GM21576 (cell line): ENCODE results near the gene LRTM2.

ENCODE experiments used
- ATAC-seq: cut with Tn5 transposase; IDR thresholded peaks from one replicate; pipeline ENCODE4 v1.9.1; 2021; ENCODE audit warnings: mild to moderate bottlenecking, moderate library complexity; ENCODE audit not compliant: unreplicated experiment

The LRTM2 gene

DNA sequence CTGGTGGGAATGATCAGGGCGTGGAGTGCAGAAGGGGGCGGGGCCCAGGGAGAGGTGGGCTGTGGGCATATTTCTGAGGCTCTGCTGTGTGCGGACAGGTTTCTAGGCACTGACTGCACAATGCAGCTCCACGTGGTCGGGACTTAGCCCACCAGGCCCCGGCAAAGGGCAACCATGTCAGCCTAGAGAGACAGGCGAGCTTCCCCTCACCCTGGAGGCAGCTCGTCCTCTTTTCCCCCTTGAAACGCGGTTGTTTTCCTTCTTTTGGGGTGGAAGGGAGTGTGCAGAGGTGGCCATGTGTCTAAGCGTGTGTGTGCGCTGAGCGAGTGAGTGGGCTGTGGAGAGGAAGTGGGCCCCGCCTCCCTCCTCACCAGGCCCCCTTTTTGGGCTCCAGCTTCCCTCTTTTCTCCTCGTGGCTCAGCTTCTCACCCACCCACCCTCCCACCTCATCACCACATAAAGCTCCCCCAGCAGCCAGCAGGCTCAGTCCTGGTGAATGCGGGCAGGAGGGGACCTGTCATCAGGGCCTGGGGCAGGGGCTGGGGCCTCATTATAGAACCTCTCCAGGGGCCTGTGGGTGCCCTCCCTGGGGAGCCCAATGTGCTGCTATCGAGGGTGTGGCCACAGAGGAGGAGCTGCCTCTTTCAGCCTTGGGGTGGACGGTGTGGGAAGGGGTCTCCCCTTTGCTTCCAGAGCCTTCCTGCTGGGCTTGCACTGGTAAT lies 22.0 kb downstream of the LRTM2 start:
- no peak for ATAC-seq

DNA sequence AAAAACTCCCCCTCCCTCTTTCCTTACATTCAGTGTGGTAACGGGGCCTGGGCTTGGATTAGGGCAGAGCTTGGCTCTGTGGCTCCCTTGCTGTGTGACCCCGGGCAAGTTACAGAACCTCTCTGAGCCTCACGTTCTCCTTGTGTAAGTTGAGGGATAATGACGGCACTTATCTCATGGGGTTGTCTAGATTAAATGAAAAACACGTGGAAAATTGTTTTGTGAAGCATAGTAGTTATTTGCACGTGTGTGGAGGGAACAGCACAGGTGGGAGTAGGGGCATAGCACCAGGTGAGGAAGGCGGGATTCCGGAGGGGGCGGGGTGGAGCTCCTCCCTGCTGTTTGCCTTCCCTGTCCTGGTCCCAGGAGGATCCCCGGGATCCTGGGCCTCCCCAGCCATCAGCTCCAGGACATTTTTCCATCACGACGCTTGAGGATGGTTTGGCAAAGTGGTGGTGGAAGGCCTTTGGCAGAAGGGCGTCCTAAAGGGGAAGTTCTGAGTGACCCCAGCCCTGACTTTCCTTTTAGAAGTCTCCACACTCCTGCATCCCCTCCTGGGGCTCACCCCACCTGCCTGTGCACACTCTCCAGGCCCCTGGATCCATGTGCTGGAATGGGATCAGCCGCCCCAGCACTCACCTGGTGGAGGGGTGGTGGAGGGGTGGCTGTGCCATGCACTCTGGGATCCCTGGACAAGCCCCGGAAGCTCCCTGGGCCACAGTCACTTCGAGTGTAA lies 22.7 kb downstream of the LRTM2 start:
- no peak for ATAC-seq

DNA sequence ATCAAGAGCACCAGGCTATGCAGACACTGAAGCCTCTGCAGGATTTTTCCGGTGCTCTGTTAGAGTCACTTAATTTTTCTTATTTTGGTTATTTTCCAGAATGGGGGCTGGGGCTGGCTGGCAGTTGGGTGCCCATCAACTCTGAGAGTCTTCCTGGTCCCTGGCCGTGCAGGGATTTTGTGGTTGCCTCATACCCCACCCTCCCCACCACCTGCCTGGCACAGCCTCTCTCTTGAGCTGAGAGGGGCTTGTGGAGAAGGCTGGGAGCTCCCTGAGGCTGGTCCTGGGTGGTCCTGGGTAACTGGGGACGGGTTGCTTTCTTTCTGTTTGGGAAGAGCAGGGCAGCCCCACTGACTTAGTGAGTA lies 23.3 kb downstream of the LRTM2 start:
- ATAC-seq = no peak

DNA sequence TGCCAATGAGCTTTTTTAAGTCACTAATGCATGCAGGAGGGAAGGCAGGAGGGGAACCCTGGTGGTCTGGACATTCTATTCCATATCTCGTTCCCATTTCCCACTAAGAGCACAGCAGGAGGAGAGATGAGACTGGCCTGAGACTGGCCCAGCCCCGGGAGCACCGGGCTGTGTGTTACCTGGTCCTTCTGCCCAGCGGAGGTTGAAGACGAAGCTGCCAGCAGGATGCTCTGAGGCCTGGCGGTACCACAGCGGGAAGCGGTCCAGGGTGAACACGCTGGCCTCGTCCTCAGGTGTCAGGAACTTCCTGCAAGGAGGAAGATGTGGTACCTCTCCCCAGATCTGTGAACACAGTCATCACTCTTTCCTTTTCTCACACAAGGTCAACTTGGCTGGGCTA lies 23.9 kb downstream of the LRTM2 start:
- no peak for ATAC-seq

DNA sequence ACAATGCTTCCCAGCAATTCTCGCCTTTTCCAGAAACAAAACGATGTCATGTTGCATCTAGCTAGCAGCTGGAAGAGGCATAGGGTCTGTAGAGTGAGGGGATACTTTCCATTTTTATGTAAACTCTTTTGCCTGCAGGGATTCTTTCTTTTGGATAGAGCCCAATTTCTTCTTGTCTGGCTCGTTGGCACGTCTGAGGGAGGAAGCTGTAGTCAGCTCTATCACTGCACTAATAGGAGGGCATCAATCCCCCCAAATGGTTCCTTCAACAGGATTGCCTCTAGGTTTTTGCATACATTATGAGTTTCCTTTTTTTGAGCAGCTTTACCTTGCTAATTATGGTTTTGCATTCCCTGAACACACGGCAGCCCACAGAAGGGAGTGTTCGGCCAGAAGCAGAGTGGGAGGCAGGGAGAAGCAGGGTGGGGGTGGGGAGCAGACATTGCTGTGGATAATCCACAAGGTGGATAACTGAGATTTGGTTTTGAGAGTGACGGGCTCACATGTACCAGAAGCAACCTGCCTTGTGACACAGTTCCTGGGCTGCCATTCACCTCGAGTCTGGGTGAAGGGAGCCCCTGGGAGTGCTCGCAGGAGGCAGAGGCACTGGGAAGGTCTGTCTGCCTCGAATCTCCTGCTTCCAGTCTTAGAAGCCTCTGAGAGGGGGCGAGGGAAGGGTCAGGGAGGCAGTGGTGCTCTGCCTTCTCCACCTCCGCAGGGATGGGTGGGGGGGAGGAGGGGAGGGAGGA lies 24.5 kb downstream of the LRTM2 start:
- ATAC-seq = no peak

DNA sequence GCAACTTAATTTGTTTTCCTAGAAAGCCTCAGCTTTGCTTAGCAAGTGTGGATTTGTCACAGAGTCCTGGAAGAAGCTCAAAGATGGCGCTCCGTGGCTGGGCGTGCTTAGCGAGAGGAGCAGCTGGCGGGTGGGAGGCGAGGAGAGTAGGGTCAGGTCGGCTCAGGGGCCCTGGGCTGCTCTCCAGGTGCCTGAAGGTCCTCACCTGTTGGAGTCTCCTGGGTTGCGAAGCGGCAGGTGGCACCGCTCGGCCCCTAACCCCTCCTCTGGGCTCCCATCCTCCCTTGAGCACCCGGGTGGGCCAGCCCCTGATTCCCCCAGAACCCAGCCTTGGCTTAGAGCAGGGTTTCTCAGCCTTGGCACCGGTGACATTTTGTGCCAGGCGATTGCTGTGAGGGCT lies 25.1 kb downstream of the LRTM2 start:
- no peak for ATAC-seq

DNA sequence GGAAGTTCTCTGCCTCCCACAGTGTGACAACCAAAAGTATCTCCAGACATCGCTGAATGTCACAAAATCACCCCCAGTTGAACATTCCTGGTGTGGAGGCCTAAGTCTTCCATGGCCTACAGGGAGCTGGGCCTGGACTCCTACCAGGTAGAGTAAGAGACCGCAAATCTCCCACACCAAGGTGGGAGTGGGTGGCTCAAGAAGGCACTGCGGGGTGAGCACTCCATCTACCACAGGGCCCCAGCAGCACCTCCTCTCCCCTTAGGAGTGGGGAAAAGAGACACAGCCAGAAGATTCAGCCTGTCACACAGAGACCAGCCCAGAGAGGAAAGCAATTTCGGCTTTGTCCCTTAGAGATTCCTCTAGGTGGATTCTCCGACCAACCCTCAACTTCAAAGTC lies 25.5 kb downstream of the LRTM2 start:
- no peak for ATAC-seq

DNA sequence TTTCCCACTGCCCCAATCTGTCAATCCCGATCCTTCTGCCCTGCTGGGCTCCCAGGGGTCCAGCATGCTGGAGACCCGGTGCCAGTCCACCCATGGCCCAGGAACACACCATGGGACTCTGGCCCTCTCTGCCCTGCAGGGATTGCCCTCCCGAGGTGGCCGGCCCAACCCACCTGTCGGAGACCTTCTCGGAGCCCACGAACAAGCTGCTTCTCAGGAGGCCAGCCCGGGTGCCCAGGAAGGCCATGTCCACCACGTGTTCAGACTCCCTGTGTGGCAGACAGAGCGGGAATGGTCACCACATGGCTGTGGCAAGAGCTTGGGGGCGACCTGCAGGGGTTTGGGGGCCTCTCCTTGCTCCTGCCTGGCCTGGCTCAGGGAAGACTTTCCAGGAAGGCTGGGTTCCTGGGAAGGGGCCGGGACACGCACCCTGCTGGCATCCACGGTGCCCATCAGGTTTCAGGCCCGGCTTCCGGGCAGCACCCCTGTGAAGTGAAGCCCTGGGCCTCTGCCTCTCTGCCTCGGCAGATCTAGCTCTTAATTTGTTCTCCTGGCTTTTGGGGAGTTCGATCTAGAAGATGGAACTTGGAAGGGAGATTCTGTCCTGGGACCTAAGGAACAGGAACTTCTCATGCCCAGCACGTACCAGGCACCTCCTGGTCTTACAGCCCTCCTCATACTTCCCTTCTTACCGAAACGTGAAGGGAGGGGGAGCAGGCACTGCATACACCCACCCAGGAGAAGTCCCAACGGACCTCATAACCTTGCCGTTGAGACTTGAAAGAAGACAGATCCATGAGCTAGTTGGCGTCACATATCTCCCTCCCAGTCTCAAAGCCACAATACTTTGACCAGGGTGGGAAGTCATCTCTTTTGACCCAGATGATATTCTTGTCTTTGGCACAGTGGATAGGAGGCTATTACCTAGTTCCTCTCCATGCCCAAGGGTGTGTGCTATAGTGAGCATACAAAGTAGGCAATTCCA lies 26.3 kb downstream of the LRTM2 start:
- ATAC-seq = no peak

DNA sequence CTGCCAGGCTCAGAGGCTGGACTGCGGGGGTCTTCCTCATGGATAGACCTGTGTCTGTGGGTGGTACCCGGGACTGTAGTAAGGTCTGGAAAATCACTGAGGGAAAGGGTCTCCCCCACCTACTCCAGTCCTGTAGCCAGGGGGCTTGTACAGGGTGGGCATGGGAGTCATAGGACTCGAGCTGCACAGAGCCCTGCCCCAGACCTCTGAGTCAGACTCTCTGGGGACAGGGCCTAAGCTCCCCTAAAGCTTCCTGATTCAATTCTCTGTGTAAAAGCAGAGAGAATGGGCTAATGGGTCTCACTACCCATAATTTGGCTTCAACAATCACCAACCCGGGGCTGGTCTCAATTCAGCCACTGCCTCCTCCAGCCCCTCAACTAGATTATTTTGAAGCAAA lies 27.0 kb downstream of the LRTM2 start:
- ATAC-seq = no peak

DNA sequence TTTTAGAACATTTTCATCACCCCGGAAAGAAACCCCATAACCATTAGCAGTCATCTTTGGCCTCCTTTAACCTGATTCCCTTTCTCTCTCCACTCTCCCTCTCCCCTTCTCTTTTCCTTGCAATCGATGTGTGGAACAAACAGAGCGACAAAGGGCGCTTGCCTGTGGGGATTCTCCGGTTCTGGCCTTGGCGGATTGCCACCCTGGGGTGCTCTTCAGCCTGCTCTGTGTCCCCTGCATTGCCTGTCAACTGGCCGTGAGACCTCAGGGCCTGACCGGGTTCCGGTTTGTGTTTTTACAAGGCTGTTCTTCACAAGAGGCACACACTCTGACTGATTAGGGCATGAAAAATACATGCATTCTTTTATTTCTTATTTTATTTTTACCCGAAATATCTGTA lies 27.8 kb downstream of the LRTM2 start:
- ATAC-seq = no peak

DNA sequence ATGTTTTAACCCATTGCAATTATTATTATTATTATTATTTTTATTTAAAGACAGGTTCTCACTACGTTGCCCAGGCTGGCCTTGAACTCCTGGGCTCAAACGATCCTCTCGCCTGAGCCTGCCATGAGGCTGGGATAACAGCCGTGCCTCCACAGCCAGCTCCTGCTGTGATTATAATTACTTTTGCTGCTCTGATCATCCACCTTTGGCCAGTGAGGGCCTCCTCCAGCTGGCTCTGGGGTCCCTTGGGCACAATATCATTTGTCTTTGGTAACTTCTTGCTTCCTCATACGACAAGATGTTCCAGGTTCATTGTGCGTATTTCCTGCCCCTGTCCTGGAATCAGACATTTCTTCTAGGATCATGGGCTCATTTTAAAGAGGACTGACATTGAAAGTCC lies 28.4 kb downstream of the LRTM2 start:
- ATAC-seq = no peak

DNA sequence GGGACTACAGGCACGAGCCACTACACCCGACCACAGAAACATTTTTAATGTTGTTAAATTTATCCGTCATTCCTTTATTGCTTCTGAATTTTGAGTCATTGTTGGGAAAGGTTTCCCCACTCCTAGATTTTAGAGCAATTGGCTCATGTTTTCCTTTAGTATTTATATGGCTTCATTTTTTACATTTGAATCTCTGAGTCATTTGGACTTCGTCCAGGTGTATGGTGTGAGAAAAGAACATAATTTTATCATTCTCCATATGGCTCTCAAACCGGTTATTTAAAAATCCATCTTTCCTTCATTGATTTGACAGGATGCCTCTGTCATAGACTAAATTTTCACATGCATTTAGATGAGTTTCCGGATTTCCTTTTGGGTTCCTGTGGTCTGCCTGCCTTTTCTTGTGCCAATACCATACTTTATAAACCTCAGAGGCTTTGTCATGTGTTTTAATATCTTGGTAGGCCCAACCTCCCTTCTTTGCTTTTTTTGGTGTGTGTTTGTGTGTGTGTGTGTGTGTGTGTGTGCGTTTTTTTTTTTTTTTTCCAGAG lies 30.9 kb downstream of the LRTM2 start:
- ATAC-seq = no peak

DNA sequence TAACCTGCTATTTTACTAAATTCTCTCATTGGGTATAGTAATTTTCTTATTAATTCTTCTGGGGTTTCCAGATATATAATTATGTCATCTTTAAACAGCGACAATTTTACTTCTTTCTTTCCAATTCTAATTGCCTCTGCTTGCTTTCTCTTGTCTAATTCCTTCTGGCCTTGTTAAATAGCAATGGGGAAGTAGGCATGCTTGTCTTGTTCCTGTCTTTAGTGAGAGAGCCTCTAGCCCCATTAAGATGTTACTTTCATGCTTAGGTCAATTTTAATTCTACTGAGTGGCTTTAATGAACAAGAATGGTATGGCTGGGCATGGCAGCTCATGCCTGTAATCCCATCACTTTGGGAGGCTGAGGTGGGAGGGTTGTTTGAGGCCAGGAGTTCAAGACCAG lies 31.7 kb downstream of the LRTM2 start:
- no peak for ATAC-seq

DNA sequence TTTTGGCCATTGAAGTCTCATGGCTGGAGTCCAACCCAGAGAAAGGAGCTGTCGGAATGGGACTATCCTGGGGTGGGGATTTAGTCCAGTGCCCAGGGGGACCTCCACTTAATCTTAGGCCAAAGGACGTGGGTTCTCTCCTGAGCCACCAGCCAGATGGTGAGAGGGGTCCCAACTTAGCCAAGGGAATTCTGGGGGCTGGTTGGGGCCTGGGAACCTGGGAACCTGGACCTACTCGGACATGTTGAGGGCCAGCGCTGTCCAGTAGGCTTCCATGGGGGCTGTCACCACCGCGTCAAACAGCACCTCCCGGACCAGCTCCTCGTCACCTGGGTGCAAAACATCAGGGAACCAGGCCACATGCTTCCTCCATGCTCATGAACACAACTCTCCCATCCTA lies 33.4 kb downstream of the LRTM2 start:
- no peak for ATAC-seq

DNA sequence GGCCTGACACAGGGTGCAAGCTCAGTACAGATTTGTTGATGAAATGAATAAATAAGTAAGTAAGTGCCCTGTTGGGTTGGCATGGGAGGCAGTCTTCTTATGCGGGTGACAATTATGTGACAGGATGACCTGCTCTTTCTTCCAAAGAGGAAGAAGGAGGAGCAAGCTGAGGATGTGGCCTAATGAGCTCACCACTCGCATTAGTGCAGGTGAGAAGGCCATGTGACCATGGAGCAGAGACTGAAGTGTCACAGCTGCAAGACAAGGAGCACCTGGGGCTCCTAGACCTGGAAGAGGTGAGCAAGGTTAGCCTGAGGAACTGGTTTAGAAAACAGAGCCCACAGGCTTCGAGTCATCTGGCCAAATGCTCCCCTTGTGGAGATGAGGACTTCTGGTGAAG lies 34.9 kb downstream of the LRTM2 start:
- no peak for ATAC-seq

DNA sequence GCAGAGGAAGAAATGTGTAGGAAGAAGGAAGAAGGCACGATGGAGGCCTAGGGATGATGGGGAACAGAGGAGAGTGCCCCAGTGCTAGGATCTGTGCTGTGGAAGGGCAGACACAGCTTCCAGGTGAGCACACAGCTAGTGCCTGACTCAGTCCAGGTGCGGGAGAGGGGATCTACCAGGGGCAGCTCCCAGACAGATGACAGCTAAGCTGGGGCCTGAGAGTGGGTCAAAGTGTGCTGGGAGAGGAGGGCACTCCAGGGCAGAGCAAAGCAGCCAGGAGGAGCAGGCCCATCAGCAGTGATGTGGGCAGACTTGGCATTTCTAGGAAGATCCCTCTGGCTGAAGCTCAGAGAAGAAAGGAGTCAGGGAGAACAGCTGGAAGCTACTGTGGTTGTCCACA lies 36.7 kb downstream of the LRTM2 start:
- ATAC-seq = no peak

DNA sequence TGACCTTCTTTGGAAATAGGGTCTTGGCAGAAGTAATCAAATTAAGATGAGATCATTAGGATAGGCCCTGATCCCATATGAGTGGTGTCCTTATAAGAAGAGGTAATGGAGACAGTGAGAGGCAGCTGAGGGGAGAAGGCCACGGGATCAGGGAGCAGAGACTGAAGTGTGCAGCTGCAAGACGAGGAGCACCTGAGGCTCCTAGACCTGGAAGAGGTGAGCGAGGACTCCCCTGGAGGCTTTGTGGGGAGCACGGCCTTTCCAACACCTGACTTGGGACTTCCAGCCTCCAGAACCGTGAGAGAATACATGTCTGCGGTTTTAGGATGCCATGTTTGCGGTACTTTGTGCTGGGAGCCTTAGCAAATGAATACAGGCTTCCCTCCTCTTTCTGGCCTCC lies 37.5 kb downstream of the LRTM2 start:
- no peak for ATAC-seq

DNA sequence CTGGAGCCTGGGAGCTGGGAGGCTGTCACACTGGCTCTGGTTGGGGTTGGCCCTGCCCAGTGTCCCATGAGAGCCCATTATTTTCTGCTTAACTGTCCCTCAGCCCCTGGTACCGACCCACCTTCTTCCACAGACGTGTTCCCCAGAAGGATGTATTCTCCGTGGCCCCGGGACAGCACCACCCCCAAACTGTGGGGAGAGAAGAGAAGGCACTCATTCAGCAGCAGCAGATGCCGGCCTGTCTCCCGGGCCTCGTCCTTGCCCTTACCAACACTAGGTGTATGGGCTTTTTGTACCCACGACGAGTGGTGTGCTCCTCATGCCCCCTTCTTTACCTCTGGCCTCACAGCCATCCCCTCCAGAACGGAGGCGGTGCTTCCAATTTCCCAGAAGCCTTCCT lies 38.1 kb downstream of the LRTM2 start:
- no peak for ATAC-seq

DNA sequence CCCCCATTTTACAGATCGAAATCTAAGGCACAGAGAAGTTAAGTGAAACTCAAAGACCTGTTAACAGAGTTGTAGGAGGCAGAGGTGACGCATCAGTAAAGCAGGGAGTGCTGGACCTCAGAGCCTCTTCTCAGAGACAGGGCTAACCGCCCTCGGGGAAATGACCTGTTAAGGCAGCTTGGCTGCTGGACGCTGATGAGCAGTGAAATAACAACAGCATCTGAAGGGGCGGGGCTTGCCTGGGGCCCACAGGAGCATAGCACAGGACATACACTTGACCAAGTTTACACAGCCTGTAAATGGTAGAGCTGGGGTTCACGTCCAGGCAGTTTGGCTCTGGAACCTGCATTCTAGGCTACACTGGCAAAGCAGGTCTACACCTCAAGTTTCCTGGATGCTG lies 39.3 kb downstream of the LRTM2 start:
- ATAC-seq = no peak

DNA sequence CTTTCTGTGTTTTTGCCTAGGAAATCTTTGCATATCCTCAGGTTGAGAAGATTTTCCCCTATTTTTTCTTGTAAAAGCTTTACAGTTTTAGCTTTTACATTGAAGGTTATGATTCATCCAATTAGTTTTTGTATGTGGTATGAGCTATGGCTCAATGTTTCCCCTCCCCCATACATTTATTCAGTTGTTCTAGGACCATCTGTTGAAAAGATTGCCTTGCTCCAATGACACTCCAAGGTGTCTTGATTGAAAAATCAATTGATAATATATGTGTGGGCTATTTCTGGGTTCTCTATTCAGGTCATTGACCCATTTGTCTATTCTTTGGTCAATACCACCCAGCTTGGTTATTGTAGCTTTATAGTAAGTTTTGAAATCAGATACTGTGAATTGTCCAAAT lies 42.6 kb downstream of the LRTM2 start:
- no peak for ATAC-seq

DNA sequence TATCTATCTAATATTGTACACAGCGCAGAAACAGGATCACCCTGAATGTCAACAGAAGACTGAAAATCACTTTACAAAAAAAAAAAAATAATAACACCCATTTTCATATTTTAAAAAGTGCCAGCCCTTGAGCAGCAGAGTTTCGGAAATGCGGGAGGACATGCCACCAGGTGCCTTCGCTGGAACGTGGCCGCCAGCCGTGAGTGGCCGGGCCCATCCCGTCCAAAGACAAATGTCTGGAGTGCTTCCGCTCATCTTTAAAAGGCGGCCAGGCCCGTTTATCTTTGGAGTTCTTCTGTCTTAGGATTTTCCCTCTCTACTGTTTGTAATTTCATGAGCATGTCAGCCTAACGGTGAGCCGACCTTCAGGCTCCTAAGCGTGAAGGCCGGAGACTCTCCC lies 43.5 kb downstream of the LRTM2 start:
- ATAC-seq = no peak
